ENCODE measurements around the gene SPTLC3. TPM values are rescaled to one million over a fixed set of nuclear protein-coding genes. Genes with fewer than 3 reads are reported as not detected.

SPTLC3 gene
- total RNA-seq, 1 experiment from 2014 or later = 0.03 TPM

GRCh38 chr20:13148402-13148801 is 139.6 kb downstream of the SPTLC3 start:
- ChIA-PET POLR2A (no interaction called here), CTCF (no interaction called here)
- ATAC-seq = no peak

GRCh38 chr20:13148961-13149360 is 140.2 kb downstream of the SPTLC3 start:
- DNase-seq (ENCODE audit: low read depth, low spot score) (no peak), ATAC-seq (no peak)
- no peaks in the 10 kb centered on the region for H3K4me1 ChIP-seq (ENCODE audit: control insufficient read depth, insufficient read depth, low read length)
- TF ChIP-seq CTCF (IDR thresholded peaks at IDR 0.05) = no peak
- no peak for TF ChIP-seq POLR2AphosphoS5 (IDR thresholded peaks at IDR 0.05; ENCODE audit: low read depth, low read length)
- TF ChIP-seq TCF7L2 (IDR thresholded peaks at IDR 0.05; ENCODE audit: low read depth, low read length) = no peak
- no peak for TF ChIP-seq SIN3A (IDR thresholded peaks at IDR 0.05; ENCODE audit: borderline replicate concordance, insufficient read depth, low read depth, low read length)
- 0 out of 2 replicates have a peak, but pooled peaks cover 3% of the 10 kb centered on the region for H3K27me3 ChIP-seq (ENCODE audit: control insufficient read depth, insufficient read depth, low read length)
- H3K4me3 ChIP-seq (ENCODE audit: low read depth in 2 of 2, low read length in 2 of 2) = no peak overlapping the region
- no peak overlapping the region for H3K27ac ChIP-seq (ENCODE audit: low read length)
- ChIA-PET CTCF (no interaction called here), POLR2A (no interaction called here)
- in situ Hi-C loops (cut with HindIII; ENCODE audit: low pct_unique_long_range_greater_than_20kb, low sequenced_read_pairs) (no loop called here), intact Hi-C loops (cut with micrococcal nuclease; ENCODE audit: unreplicated experiment) (no loop called here)
- no TSS peak for BruUV-seq (replicated peaks)
- no peaks in the 10 kb centered on the region for H3K9me3 ChIP-seq (ENCODE audit: control insufficient read depth, insufficient read depth, low read depth, low read length)
- H3K36me3 ChIP-seq (ENCODE audit: control insufficient read depth, insufficient read depth, low read length) = no peaks in the 10 kb centered on the region

More at GRCh38 chr20:13148402-13148801, 139.6 kb downstream of the SPTLC3 start:
- Histone ChIP-seq H3K4me1 (ENCODE audit: control insufficient read depth, insufficient read depth, low read length) (no peaks in the 10 kb centered on the region), H3K27ac (ENCODE audit: low read length) (no peak overlapping the region), H3K36me3 (ENCODE audit: control insufficient read depth, insufficient read depth, low read length) (no peaks in the 10 kb centered on the region), H3K4me3 (ENCODE audit: low read depth in 2 of 2, low read length in 2 of 2) (no peak overlapping the region), H3K9me3 (ENCODE audit: control insufficient read depth, insufficient read depth, low read depth, low read length) (no peaks in the 10 kb centered on the region), H3K27me3 (ENCODE audit: control insufficient read depth, insufficient read depth, low read length) (0 out of 2 replicates have a peak, but pooled peaks cover 3% of the 10 kb centered on the region)
- in situ Hi-C loops (cut with HindIII; ENCODE audit: low pct_unique_long_range_greater_than_20kb, low sequenced_read_pairs) = no loop called here
- no TSS peak for BruUV-seq (replicated peaks)
- no peak for TF ChIP-seq POLR2AphosphoS5 (IDR thresholded peaks at IDR 0.05; ENCODE audit: low read depth, low read length)
- DNase-seq (ENCODE audit: low read depth, low spot score) = no peak
- intact Hi-C loops (cut with micrococcal nuclease; ENCODE audit: unreplicated experiment) = no loop called here

GRCh38 chr20:13149371-13150105 is 140.8 kb downstream of the SPTLC3 start:
- DNase-seq (ENCODE audit: low read depth, low spot score) (no peak), ATAC-seq (no peak)
- intact Hi-C loops (cut with micrococcal nuclease; ENCODE audit: unreplicated experiment) = loop anchor here (10.0 kb wide), 1 partner anchor 65 kb away; no protein-coding TSS in a partner anchor
- POLR2A ChIA-PET = no interaction called here
- CTCF ChIA-PET = no interaction called here
- BruUV-seq (replicated peaks) = no TSS peak
- H3K4me1 ChIP-seq (ENCODE audit: control insufficient read depth, insufficient read depth, low read length) = no peaks in the 10 kb centered on the region
- H3K27ac ChIP-seq (ENCODE audit: low read length) = no peak overlapping the region
- TF ChIP-seq TCF7L2 (IDR thresholded peaks at IDR 0.05; ENCODE audit: low read depth, low read length) (no peak), SIN3A (IDR thresholded peaks at IDR 0.05; ENCODE audit: borderline replicate concordance, insufficient read depth, low read depth, low read length) (no peak), CTCF (IDR thresholded peaks at IDR 0.05) (no peak)
- in situ Hi-C loops (cut with HindIII; ENCODE audit: low pct_unique_long_range_greater_than_20kb, low sequenced_read_pairs) = no loop called here
- H3K4me3 ChIP-seq (ENCODE audit: low read depth in 2 of 2, low read length in 2 of 2) = no peak overlapping the region
- H3K27me3 ChIP-seq (ENCODE audit: control insufficient read depth, insufficient read depth, low read length) = 0 out of 2 replicates have a peak, but pooled peaks cover 3% of the 10 kb centered on the region
- no peaks in the 10 kb centered on the region for H3K9me3 ChIP-seq (ENCODE audit: control insufficient read depth, insufficient read depth, low read depth, low read length)
- no peaks in the 10 kb centered on the region for H3K36me3 ChIP-seq (ENCODE audit: control insufficient read depth, insufficient read depth, low read length)
